GM12873 (cell line): ENCODE results near the gene LAMC2.

Experiments used
- CTCF ChIP-seq: IDR thresholded peaks from 2 replicates; pipeline ENCODE4 v1.5.1; 2012; ENCODE audit warnings: low read depth, mild to moderate bottlenecking, moderate library complexity, low read length, control low read depth; ENCODE audit not compliant: insufficient read depth; ENCODE audit errors: missing control alignments

The LAMC2 gene

GRCh38 chr1:183238071-183238470, 52.0 kb downstream of the LAMC2 start:
- TF ChIP-seq CTCF, result no peak

- peak; percentile 14 for TF ChIP-seq CTCF
Measured at GRCh38 chr1:183239220-183239742, 53.2 kb downstream of the LAMC2 start.

GRCh38 chr1:183239793-183240525, 53.9 kb downstream of the LAMC2 start:
- TF ChIP-seq CTCF, result no peak

- TF ChIP-seq CTCF, result no peak
Measured at GRCh38 chr1:183240526-183240825, 54.4 kb downstream of the LAMC2 start.

GRCh38 chr1:183241471-183241870, 55.4 kb downstream of the LAMC2 start:
- no peak for TF ChIP-seq CTCF

GRCh38 chr1:183242556-183242955, 56.5 kb downstream of the LAMC2 start:
- no peak for TF ChIP-seq CTCF

GRCh38 chr1:183243161-183244050, 57.3 kb downstream of the LAMC2 start:
- TF ChIP-seq CTCF, result no peak
